Activated CD8-positive, alpha-beta T cell treated with anti-CD3 and anti-CD28 coated beads, Interleukin-2, amount 10 ng/mL, durations not matched to agents 7 days and 5 days (primary cell): Measurements from ENCODE around the gene PAPOLA. TPM values are rescaled to one million over a fixed set of nuclear protein-coding genes. Genes with fewer than 3 reads are reported as not detected.

ENCODE experiments used
- ATAC-seq: fragments of 150-1000 bp; cut with Tn5 transposase; one replicate; pipeline ENCODE4 v1.10.0; 2021; ENCODE audit warnings: moderate library complexity
- CTCF ChIA-PET: fragments of 350-600 bp; sonication (Branson Sonifier 250); formaldehyde crosslinking; loops from one replicate; lab custom pipeline; 2021; ENCODE audit warnings: antibody characterized with exemption; lab: Charles Lee
- POLR2A ChIA-PET: fragments of 350-600 bp; sonication (Branson Sonifier 250); formaldehyde crosslinking; loops from one replicate; lab custom pipeline; 2021; ENCODE audit warnings: antibody characterized with exemption; lab: Charles Lee
- DNase-seq: peaks from one replicate; pipeline ENCODE4 v3.0.0-alpha.2; 2020
- H3K27ac Mint-ChIP-seq: one replicate; pipeline ENCODE4 v1.8.0; 2021; ENCODE audit warnings: mild to moderate bottlenecking, mixed read lengths
- H3K27me3 Mint-ChIP-seq: one replicate; pipeline ENCODE4 v1.8.0; 2021; ENCODE audit warnings: low read depth, mixed read lengths
- H3K36me3 Mint-ChIP-seq: one replicate; pipeline ENCODE4 v1.8.0; 2021; ENCODE audit warnings: low read depth, mixed read lengths
- H3K4me1 Mint-ChIP-seq: one replicate; pipeline ENCODE4 v1.8.0; 2021; ENCODE audit warnings: low read depth, mixed read lengths
- H3K4me3 Mint-ChIP-seq: one replicate; pipeline ENCODE4 v1.8.0; 2021; ENCODE audit warnings: mild to moderate bottlenecking, mixed read lengths
- H3K9me3 Mint-ChIP-seq: one replicate; pipeline ENCODE4 v1.8.0; 2022; ENCODE audit warnings: mixed read lengths; ENCODE audit not compliant: insufficient read depth
- total RNA-seq, 2 experiments: library from RNA; stranded (reverse); gene quantifications; one replicate each; pipeline ENCODE4 v1.2.3, GENCODE V29; 2021

Gene PAPOLA
- total RNA-seq, 2 experiments from 2014 or later: 163 to 166 TPM

DNA sequence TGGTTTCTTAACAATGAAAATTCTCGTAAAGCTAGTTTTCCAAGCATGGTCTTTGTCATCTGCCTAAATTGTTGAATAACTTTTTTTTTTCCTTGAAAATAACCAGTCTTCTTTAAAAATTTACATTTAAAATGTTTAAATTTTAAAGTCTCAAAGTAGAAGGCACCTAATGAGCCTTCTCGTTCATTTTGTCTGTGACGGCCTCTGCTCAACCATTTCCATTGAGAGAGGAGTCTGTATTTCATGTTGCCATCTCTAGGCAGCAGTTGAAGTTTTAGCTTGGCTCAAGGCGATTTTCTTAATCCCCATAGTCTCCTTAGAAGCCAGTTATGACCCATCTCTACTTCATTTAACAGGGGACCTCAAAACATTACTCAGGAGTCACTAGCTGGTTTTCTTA lies 69.1 kb downstream of the PAPOLA start:
- Mint-ChIP-seq H3K9me3 (no peaks in the 10 kb centered on the region), H3K4me3 (no peak overlapping the region), H3K27me3 (no peaks in the 10 kb centered on the region), H3K36me3 (peaks cover 27% of the 10 kb centered on the region), H3K27ac (no peak overlapping the region), H3K4me1 (peaks cover 4% of the 10 kb centered on the region)
- CTCF ChIA-PET: interaction anchor here (1.4 kb wide), 1 partner anchor 14 kb away, joined by 5 read pairs; no protein-coding TSS in a partner anchor
- DNase-seq (no peak), ATAC-seq (no peak)
- POLR2A ChIA-PET: no interaction called here

DNA sequence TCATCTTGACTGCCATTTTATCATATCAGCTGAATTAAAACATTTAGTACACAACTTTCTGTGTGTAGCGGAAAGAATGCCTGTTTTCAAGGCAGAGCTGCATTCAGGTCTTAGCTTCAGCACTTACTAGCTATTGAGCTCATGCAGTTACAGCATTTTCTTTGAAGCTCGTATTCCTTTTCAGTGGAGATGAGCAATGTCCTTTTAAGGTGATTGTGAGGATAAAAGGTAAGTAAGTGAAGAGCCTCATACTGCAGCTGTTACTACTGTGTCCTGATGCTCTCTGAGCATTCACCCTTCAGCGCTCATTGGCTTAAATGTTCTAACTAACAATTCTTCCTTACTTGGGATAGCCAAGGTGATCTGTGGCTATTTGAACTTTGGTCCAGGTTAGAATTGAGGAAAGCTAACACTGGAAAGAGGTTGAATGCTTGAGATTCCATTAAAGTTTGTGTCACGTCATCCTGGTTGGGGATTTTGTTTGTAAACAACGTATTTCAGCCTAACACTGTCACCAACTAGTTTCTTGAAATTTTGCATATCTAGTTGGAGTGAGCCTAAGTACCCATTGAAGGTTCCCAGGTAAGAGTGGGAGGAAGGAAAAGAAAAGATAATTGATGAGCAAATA lies 71.4 kb downstream of the PAPOLA start:
- ChIA-PET CTCF (interaction anchor here (1.5 kb wide), 1 partner anchor 168 kb away, joined by 3 read pairs; no protein-coding TSS in a partner anchor), POLR2A (no interaction called here)
- Mint-ChIP-seq H3K4me3 (no peak overlapping the region), H3K9me3 (no peaks in the 10 kb centered on the region), H3K27me3 (no peaks in the 10 kb centered on the region), H3K4me1 (peaks cover 11% of the 10 kb centered on the region), H3K36me3 (peaks cover 20% of the 10 kb centered on the region), H3K27ac (no peak overlapping the region)
- ATAC-seq (no peak), DNase-seq (no peak)

DNA sequence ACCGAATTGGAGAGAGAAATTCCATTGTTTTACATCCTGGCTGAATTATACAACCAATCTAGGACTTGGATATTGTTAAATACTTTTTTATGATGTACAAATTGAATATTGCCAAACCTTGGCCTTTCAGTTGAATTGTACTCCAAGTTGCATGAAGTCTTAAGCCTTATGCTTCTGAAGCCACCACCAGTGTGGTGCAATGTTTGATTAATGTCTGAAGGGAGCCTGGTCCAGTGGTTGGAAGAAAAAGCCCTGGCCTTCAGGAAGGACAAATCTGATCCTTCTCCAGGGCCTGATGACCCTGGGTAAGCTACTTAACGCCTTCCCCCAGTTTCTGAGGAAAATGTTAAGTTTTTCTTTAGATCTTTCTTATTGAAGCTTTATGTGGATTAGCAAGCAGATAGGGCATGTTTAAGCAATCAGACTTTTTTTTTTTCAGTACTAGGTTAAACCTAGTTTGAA lies 72.0 kb downstream of the PAPOLA start:
- H3K4me1 Mint-ChIP-seq: peaks cover 11% of the 10 kb centered on the region
- ATAC-seq (no peak), DNase-seq (no peak)
- no peaks in the 10 kb centered on the region for H3K27me3 Mint-ChIP-seq
- H3K9me3 Mint-ChIP-seq: no peaks in the 10 kb centered on the region
- H3K27ac Mint-ChIP-seq: no peak overlapping the region
- H3K4me3 Mint-ChIP-seq: no peak overlapping the region
- POLR2A ChIA-PET: no interaction called here
- H3K36me3 Mint-ChIP-seq: peaks cover 18% of the 10 kb centered on the region
- CTCF ChIA-PET: interaction anchor here (1.5 kb wide), 1 partner anchor 167 kb away, joined by 3 read pairs; no protein-coding TSS in a partner anchor

- Mint-ChIP-seq H3K4me1 (peaks cover 11% of the 10 kb centered on the region), H3K27ac (no peak overlapping the region), H3K36me3 (peaks cover 13% of the 10 kb centered on the region), H3K9me3 (no peaks in the 10 kb centered on the region), H3K4me3 (no peak overlapping the region), H3K27me3 (no peaks in the 10 kb centered on the region)
- DNase-seq: no peak
- POLR2A ChIA-PET: no interaction called here
- ATAC-seq: no peak
- CTCF ChIA-PET: interaction anchor here (1.0 to 3.6 kb wide), 4 partner anchors 8 to 167 kb away, joined by 3 to 27 read pairs (median 4); no protein-coding TSS in a partner anchor
Observed at GRCh38 chr14:96574633-96575632, 72.8 kb downstream of the PAPOLA start.

DNA sequence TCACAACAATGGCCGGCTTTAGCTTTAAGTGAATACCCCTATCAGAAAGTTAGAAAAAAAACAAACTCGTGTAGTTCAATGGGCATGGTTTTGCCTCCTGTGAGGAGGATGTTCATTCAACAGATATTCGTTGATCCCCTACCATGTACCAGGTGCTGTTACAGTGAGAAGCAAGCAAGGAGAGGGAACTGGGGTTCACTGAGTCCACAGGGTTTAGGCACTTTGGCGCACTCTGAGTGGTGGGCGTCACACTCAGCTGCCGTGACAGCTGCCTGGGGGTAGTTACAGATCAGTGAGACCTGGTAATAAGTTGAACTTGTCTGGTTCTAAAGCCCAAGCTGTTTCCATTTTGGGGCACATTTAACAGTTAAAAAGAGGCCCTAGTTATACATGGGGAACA lies 74.2 kb downstream of the PAPOLA start:
- Mint-ChIP-seq H3K27ac (peak overlapping the region; percentile 44), H3K9me3 (no peaks in the 10 kb centered on the region), H3K27me3 (no peaks in the 10 kb centered on the region), H3K4me3 (no peak overlapping the region), H3K4me1 (peaks cover 20% of the 10 kb centered on the region), H3K36me3 (peaks cover 13% of the 10 kb centered on the region)
- no peak for DNase-seq
- POLR2A ChIA-PET: interaction anchor here (0.6 kb wide), 1 partner anchor 185 kb away, joined by 5 read pairs; no protein-coding TSS in a partner anchor
- ATAC-seq: no peak
- CTCF ChIA-PET: interaction anchor here (0.8 to 3.6 kb wide), 3 partner anchors 10 to 165 kb away, joined by 3 to 27 read pairs (median 3); no protein-coding TSS in a partner anchor

GRCh38 chr14:96576937-96577336 lies 74.8 kb downstream of the PAPOLA start:
- ChIA-PET POLR2A (interaction anchor here (0.6 kb wide), 1 partner anchor 185 kb away, joined by 5 read pairs; no protein-coding TSS in a partner anchor), CTCF (interaction anchor here (1.2 to 3.6 kb wide), 2 partner anchors 10 to 165 kb away, joined by 3 to 27 read pairs; no protein-coding TSS in a partner anchor)
- no peak overlapping the region for H3K4me3 Mint-ChIP-seq
- DNase-seq (no peak), ATAC-seq (peak; percentile 59)
- peaks cover 10% of the 10 kb centered on the region for H3K36me3 Mint-ChIP-seq
- H3K27ac Mint-ChIP-seq: peak overlapping the region; percentile 4
- no peaks in the 10 kb centered on the region for H3K27me3 Mint-ChIP-seq
- no peaks in the 10 kb centered on the region for H3K9me3 Mint-ChIP-seq
- peaks cover 20% of the 10 kb centered on the region for H3K4me1 Mint-ChIP-seq

DNA sequence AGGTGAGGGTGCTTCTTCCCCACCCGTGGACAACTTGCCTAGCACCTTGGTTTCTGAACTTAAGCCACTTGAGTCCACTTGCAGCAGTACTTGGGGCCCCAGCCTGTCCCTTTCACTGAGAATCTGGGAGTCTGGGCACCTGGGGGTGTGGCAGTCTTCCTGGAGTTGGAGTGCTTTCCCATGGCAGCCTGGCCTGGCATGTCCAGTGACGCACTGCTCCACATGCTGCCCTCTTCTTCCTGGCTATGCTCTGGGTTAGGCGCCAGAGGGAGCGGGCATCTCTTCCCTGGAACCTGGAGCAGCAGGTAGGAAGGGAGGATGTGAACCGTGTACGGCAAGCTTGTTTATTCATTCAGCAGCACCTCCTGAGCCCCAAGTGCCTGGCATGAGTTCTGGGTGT lies 76.4 kb downstream of the PAPOLA start:
- H3K4me1 Mint-ChIP-seq: peaks cover 20% of the 10 kb centered on the region
- ChIA-PET CTCF (no interaction called here), POLR2A (no interaction called here)
- no peaks in the 10 kb centered on the region for H3K27me3 Mint-ChIP-seq
- ATAC-seq: no peak
- no peak overlapping the region for H3K27ac Mint-ChIP-seq
- no peak overlapping the region for H3K4me3 Mint-ChIP-seq
- H3K36me3 Mint-ChIP-seq: peaks cover 2% of the 10 kb centered on the region
- no peak for DNase-seq
- no peaks in the 10 kb centered on the region for H3K9me3 Mint-ChIP-seq

DNA sequence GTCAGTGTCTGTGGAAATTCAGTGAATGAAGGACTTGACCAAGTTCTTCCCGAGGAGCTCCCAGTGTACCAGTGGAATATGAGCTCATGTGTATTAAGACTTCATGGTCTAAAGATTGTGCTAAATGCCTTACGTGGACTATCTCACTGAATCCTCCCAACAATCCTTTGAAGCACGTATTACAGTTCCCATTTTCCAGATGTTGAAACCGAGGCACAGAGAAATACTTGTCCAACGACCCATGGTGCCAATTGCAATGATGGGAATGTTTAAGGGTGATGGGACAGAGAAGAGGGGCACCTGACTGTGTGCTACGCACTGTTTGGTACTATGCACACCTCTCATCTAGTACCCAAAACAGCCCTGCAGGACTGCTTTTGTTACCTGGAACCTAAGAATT lies 77.2 kb downstream of the PAPOLA start:
- Mint-ChIP-seq H3K27me3 (peaks cover 3% of the 10 kb centered on the region), H3K27ac (no peak overlapping the region), H3K4me1 (peaks cover 20% of the 10 kb centered on the region), H3K9me3 (no peaks in the 10 kb centered on the region), H3K4me3 (no peak overlapping the region), H3K36me3 (peaks cover 1% of the 10 kb centered on the region)
- ChIA-PET CTCF (no interaction called here), POLR2A (no interaction called here)
- ATAC-seq (no peak), DNase-seq (no peak)

GRCh38 chr14:96579855-96580254 lies 77.7 kb downstream of the PAPOLA start:
- no peak overlapping the region for H3K27ac Mint-ChIP-seq
- POLR2A ChIA-PET: no interaction called here
- no peak for ATAC-seq

DNA sequence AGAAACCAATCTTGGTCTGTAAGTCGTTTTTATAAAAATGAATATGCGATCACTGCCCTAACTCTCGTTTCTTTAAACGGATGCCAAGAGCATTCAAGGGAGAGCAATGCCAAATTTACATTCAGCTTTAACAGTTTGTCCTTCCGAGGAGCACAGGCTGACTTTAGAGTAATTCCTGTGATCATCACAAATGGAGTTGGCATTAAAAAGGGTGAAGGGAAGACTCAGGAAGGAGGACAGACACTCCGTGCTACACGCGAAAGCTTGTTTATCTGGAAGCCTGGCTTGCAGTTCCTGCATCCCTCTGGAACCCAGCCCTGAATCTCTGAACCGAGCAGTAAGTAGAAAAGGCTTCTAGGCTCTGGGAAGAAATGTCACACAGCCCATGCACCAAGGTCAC lies 78.4 kb downstream of the PAPOLA start:
- Mint-ChIP-seq H3K4me3 (no peak overlapping the region), H3K27ac (no peak overlapping the region), H3K4me1 (peaks cover 20% of the 10 kb centered on the region), H3K9me3 (no peaks in the 10 kb centered on the region), H3K36me3 (no peaks in the 10 kb centered on the region), H3K27me3 (peaks cover 12% of the 10 kb centered on the region)
- ChIA-PET CTCF (interaction anchor here (1.4 kb wide), 1 partner anchor 13 kb away, joined by 3 read pairs; no protein-coding TSS in a partner anchor), POLR2A (no interaction called here)
- ATAC-seq (no peak), DNase-seq (no peak)

More at GRCh38 chr14:96579855-96580254, 77.7 kb downstream of the PAPOLA start:
- peaks cover 5% of the 10 kb centered on the region for H3K27me3 Mint-ChIP-seq
- H3K9me3 Mint-ChIP-seq: no peaks in the 10 kb centered on the region
- H3K4me1 Mint-ChIP-seq: peaks cover 20% of the 10 kb centered on the region
- H3K4me3 Mint-ChIP-seq: no peak overlapping the region
- no peak for DNase-seq
- CTCF ChIA-PET: interaction anchor here (1.4 kb wide), 1 partner anchor 12 kb away, joined by 3 read pairs; no protein-coding TSS in a partner anchor
- no peaks in the 10 kb centered on the region for H3K36me3 Mint-ChIP-seq

DNA sequence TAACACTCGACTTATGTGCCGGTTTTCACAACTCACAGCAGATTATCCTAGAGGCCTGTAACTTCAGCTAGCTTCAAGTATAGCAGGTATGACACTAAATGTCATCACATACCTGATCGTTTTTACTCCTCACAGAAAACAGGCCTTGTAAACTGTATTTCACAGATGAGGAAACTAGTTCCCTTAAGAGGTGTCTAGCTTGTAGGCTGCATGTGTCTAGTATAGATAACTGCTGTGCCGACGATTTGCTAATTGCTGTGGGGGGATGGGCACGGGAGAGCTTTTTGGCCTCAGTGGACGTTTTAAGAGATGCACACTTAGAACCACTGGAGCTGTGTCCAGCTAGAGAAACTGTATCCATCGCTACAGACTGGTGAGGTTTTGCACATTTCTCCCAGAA lies 78.8 kb downstream of the PAPOLA start:
- POLR2A ChIA-PET: no interaction called here
- no peak for DNase-seq
- Mint-ChIP-seq H3K4me1 (peaks cover 18% of the 10 kb centered on the region), H3K9me3 (no peaks in the 10 kb centered on the region), H3K36me3 (no peaks in the 10 kb centered on the region), H3K4me3 (no peak overlapping the region), H3K27me3 (peaks cover 15% of the 10 kb centered on the region), H3K27ac (no peak overlapping the region)
- CTCF ChIA-PET: interaction anchor here (1.4 kb wide), 1 partner anchor 13 kb away, joined by 3 read pairs; no protein-coding TSS in a partner anchor
- ATAC-seq: no peak
